WTC11 (cell line): ENCODE data around the gene NECTIN2.
"Not testable (repeated sequence)": the region's sequence is repeated elsewhere in the genome, so short reads cannot be mapped to it uniquely, and the experiment has no call there.

Experiments
- CTCF ChIP-seq: fragments of 200-600 bp; IDR thresholded peaks from 2 replicates; pipeline ENCODE4 v1.8.0; 2022; ENCODE audit warnings: antibody characterized with exemption
- E2F4 ChIP-seq: sonication (generic); formaldehyde crosslinking; IDR thresholded peaks from 2 replicates; pipeline ENCODE4 v1.8.1; 2022; ENCODE audit warnings: low read depth, mild to moderate bottlenecking, moderate library complexity, missing genetic modification reagents, borderline replicate concordance
- NR3C1 ChIP-seq: sonication (generic); formaldehyde crosslinking; conservative IDR thresholded peaks from 2 replicates; pipeline ENCODE4 v1.8.1; 2023; ENCODE audit warnings: low read depth, mild to moderate bottlenecking, missing genetic modification reagents
- PREB ChIP-seq: sonication (generic); formaldehyde crosslinking; IDR thresholded peaks from 2 replicates; pipeline ENCODE4 v1.8.1; 2022; ENCODE audit warnings: mild to moderate bottlenecking, missing genetic modification reagents, moderate library complexity, borderline replicate concordance
- SMAD4 ChIP-seq: sonication (generic); formaldehyde crosslinking; IDR thresholded peaks from 2 replicates; pipeline ENCODE4 v1.8.0; 2022; ENCODE audit warnings: mild to moderate bottlenecking, missing genetic modification reagents
- SP1 ChIP-seq: sonication (generic); formaldehyde crosslinking; conservative IDR thresholded peaks from 2 replicates; pipeline ENCODE4 v1.8.1; 2022; ENCODE audit warnings: missing genetic modification reagents
- USF2 ChIP-seq: sonication (generic); formaldehyde crosslinking; IDR thresholded peaks from 2 replicates; pipeline ENCODE4 v1.8.1; 2023; ENCODE audit warnings: mild to moderate bottlenecking, missing genetic modification reagents, moderate library complexity
- ZNF423 ChIP-seq: fragments of 250-450 bp; sonication (Bioruptor Pico); IDR thresholded peaks from 2 replicates; pipeline ENCODE4 v2.1.2; 2022; ENCODE audit warnings: mild to moderate bottlenecking, moderate library complexity
- ZNF512 ChIP-seq: sonication (generic); formaldehyde crosslinking; IDR thresholded peaks from 2 replicates; pipeline ENCODE4 v1.8.1; 2022; ENCODE audit warnings: missing genetic modification reagents, borderline replicate concordance

GRCh38 chr19:44882619-44883397 lies 36.7 kb downstream of the NECTIN2 start:
- not testable (repeated sequence) for TF ChIP-seq CTCF; USF2 (CRISPR knock-in tag); SP1 (CRISPR knock-in tag); ZNF423 (CRISPR knock-in tag); PREB (CRISPR knock-in tag); E2F4; ZNF512 (CRISPR knock-in tag); SMAD4 (CRISPR knock-in tag); NR3C1 (CRISPR knock-in tag)
